Stimulated activated CD4-positive, alpha-beta T cell treated with anti-CD3 and anti-CD28 coated beads, Interleukin-4, amount 100 ng/mL, for 1 hour (primary cell): ENCODE data around the gene CELA3A.

Experiments used
- DNase-seq: peaks from one replicate; pipeline ENCODE4 v3.0.0-alpha.2; 2020

CELA3A gene

DNA sequence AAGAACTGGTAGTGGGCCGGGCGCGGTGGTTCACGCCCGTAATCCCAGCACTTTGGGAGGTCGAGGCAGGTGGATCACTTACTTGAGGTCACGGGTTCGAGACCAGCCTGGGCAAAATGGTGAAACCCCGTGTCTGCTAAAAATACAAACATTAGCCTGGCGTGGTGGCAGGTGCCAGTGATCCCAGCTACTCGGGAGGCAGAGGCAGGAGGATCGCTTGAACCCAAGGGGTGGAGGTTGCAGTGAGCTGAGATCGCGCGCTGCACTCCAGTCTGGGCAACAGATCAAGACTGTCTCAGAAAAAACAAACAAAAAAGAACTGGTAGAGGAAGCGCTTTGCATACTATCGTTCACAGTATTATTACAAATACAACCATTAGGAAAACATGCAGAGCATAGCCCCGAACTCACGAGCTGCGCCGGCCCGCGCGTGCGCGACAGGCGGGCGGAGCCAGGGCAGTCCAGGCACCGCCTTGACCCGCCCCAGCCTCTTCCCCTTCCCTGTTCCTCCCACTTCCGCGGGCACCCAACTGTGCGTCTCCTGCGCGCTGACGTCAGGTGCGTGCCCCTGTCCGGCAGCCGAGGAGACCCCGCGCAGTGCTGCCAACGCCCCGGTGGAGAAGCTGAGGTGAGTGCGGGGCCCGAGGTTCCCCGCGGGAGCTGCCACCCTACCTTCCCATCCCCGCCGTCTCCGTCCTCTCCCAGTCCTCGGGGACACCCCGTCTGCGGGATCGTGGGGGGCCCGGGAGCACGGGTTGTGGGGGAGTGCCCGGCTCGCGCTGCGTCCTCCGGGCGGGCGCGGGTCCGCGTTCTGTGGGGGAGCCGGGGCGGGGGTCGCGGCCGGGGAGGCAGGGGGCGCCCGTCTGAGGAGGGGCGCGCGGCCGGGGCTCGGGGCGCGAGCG is 50.9 kb downstream of the CELA3A start, which contains the start of gene CDC42:
Gene CDC42, plus strand, starts transcription at position 595 of the 902 bp plus-strand sequence. CDS start 25,770 bp downstream, outside the sequence.
- DNase-seq = peak; percentile 98

DNA sequence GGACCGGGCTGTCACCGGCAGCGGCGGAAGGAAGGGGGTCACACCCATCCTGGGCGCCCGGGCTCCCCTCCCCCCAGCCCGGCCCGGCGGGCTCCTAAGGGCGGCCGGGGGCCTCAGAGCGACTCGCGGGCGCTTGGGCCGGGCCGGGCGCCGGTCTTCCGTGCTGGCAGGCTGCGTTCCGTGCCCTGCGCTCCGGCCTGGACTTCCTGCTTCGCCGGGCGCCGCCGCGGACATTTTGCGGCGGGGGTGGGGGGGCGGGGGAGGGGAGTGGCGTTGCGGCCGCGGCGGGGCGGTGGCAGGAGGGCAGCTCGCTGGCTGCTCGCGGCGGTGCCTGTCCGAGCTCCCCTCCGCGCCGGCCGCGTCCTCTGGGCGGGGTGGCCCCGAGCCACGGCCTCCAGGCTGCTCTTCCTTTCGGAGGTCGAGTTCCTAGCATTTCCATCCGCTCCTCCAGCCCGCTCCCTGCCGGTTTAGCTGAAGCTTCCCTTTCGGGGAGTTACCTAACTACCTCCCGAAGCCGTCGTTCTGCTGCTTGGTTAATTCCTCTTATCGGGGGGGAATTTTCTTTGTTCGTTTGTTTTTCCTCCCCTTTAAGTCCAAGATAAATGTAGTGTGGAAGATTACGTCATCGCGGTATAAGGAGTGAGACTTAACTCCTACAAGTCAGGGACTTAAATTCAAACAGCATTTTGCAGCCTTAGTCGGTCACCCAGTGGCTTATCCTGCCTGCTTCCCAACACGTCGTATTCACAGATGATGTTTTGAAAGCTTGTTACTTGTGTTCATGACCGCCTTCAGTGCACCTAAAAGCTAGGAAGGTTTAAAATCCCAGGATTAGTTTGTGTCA is 51.8 kb downstream of the CELA3A start:
- DNase-seq = peak; percentile 35

DNA sequence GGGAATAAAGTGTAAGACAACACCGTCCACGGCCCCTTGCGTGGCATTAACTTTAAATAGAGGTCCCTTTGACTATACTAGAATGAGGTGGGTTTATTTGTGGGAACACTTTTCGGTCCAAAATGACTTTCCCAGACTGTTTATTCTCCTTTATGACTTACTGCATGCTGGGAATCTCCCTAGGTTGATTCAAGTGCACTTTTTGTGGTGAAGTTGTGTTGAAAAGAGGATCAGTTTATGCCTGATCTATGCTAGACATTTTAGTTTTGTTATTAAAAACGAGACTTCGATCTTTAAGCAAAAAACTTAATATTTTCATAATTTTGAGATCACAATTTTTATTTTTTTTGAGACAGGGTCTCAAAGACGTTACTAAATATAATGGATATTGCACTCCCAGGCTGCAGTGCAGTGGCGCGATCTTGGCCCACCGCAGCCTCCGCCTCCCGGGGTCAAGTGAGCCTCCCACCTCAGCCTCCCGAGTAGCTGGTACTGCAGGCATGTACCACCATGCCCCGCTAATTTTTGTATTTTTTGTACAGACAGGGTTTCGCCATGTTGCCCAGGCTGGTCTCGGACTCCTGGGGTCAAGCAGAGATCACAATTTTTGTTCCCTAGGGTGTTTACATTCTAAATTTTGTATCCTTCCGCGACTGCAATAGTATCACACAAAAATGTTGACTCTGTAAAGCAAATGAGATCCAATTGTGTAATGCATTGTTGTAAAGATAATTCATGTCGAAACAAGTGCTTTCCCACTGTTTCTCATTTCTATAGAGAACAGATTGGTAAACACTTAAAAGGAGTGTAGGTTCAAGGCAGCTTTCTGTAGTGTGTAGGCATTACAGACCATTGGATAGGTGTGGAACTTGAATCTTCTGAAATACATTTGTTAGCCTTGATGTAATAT is 52.7 kb downstream of the CELA3A start:
- no peak for DNase-seq

DNA sequence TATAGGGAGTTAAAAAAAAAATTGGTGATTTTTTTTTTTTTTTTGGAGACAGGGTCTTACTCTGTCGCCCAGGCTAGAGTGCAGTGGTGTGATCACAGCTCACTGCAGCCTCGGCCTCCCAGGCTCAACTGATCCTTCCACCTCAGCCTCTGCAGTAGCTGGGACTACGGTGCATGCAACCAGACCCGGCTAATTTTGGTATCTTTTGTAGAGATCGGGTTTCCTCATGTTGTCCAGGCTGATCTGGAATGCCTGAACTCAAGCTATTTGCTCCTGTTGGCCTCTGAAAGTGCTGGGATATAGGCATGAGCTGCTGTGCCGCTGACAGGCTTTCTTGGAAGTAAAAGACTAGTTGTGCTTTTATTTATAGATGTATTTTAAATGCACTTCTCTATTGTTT is 54.0 kb downstream of the CELA3A start:
- no peak for DNase-seq

DNA sequence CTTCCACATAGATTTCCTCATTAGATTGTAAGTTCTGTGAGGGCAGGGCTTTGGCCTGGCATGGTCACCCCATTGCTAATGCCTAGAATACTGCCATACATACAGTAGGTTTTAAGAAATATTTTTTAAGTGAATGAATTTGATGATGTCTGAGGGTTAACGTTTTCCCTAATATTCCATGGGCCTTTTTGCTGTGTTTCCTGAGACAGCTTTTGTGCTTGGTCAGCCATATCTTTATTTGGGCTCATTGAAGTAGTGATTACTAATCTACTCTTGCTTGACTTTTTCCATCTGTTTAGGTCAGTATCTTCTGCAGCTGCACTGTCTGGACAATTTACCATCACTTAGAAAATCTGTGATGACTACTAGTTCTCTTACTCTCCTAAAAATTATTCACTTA is 54.6 kb downstream of the CELA3A start:
- no peak for DNase-seq

DNA sequence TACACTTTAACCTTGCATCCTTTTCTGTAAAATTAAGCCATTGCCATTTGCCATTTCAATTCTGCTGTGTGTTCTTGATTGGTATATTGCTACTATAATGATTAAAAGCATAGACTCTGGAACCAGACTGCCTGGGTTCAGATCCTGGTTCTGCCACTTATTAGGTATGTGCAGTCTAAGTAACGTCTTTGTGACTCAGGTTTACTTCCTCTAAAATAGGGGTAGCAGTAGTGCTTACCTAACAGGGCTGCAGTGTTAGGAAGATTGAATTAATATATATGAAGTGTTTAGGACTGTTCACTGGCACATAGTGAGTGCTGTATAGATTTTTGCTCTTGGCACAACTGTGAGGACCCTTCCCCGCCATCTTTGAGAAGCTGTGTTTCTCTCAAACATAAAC is 55.5 kb downstream of the CELA3A start:
- no peak for DNase-seq

DNA sequence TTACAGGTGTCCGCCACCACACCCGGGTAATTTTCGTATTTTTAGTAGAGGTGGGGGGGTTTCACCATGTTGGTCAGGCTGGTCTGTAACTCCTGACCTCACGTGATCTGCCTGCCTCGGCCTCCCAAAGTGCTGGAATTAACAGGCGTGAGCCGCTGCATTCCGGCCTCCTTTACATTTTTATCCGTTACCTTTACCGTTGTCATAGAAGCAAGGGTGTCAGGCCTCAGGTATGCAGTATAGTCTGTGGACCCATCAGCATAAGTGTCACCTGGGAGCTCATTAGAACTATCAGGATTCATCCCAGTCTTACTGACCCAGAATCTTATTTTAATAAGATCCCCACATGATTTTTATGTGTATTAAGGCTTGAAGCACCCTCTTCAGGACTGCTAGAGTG is 56.4 kb downstream of the CELA3A start:
- DNase-seq = no peak
